HEK293T (cell line): ENCODE measurements around the gene CLEC20A.

ENCODE experiments used
- CTCF ChIA-PET: fragments of 350-600 bp; formaldehyde crosslinking; extraction: SDS; loops from one replicate; lab custom pipeline; 2021; ENCODE audit warnings: antibody characterized with exemption, inconsistent platforms; lab: Yijun Ruan, JAX
- POLR2A ChIA-PET: fragments of 350-600 bp; formaldehyde crosslinking; extraction: SDS; loops from one replicate; lab custom pipeline; 2020; ENCODE audit warnings: antibody characterized with exemption, inconsistent platforms; lab: Yijun Ruan, JAX
- DNase-seq: peaks from one replicate; pipeline ENCODE4 v3.0.0; 2012; ENCODE audit warnings: mixed read lengths; ENCODE audit errors: extremely low spot score
- ARNT ChIP-seq: fragments of 450-650 bp; IDR thresholded peaks from 2 replicates; pipeline ENCODE4 v1.6.1; 2017; ENCODE audit warnings: mild to moderate bottlenecking
- BHLHE40 ChIP-seq: fragments of 450-650 bp; IDR thresholded peaks from 2 replicates; pipeline ENCODE4 v1.6.1; 2016; ENCODE audit warnings: mild to moderate bottlenecking, moderate library complexity, borderline replicate concordance
- CTBP1 ChIP-seq: fragments of 450-650 bp; IDR thresholded peaks from 2 replicates; pipeline ENCODE4 v1.6.1; 2016; ENCODE audit warnings: borderline replicate concordance
- ELF4 ChIP-seq: fragments of 450-650 bp; IDR thresholded peaks from 2 replicates; pipeline ENCODE4 v1.6.1; 2017; ENCODE audit warnings: antibody characterized with exemption
- FOXA1 ChIP-seq: fragments of 450-650 bp; IDR thresholded peaks from 2 replicates; pipeline ENCODE4 v1.6.1; 2016; ENCODE audit warnings: mild to moderate bottlenecking
- FOXK2 ChIP-seq: fragments of 450-650 bp; IDR thresholded peaks from 2 replicates; pipeline ENCODE4 v1.6.1; 2016; ENCODE audit warnings: mild to moderate bottlenecking
- FOXM1 ChIP-seq: fragments of 450-650 bp; IDR thresholded peaks from 2 replicates; pipeline ENCODE4 v1.6.1; 2017; ENCODE audit warnings: mild to moderate bottlenecking, borderline replicate concordance
- HDGF ChIP-seq: fragments of 450-650 bp; IDR thresholded peaks from 2 replicates; pipeline ENCODE4 v1.6.1; 2017; ENCODE audit warnings: antibody characterized with exemption, borderline replicate concordance
- L3MBTL2 ChIP-seq: fragments of 450-650 bp; conservative IDR thresholded peaks from 2 replicates; pipeline ENCODE4 v1.6.1; 2016; ENCODE audit warnings: mild to moderate bottlenecking
- LEF1 ChIP-seq: fragments of 450-650 bp; IDR thresholded peaks from 2 replicates; pipeline ENCODE4 v1.6.1; 2017; ENCODE audit warnings: mild to moderate bottlenecking, borderline replicate concordance
- NFRKB ChIP-seq: fragments of 450-650 bp; IDR thresholded peaks from 2 replicates; pipeline ENCODE4 v1.6.1; 2016; ENCODE audit warnings: mild to moderate bottlenecking, moderate library complexity
- PKNOX1 ChIP-seq: fragments of 450-650 bp; IDR thresholded peaks from 2 replicates; pipeline ENCODE4 v1.6.1; 2016
- SP1 ChIP-seq: fragments of 450-650 bp; IDR thresholded peaks from 2 replicates; pipeline ENCODE4 v1.6.1; 2017
- SUZ12 ChIP-seq: fragments of 450-650 bp; IDR thresholded peaks from 2 replicates; pipeline ENCODE4 v1.6.1; 2016; ENCODE audit warnings: mild to moderate bottlenecking
- TARDBP ChIP-seq: fragments of 450-650 bp; IDR thresholded peaks from 2 replicates; pipeline ENCODE4 v1.6.1; 2016
- ZNF384 ChIP-seq: fragments of 450-650 bp; IDR thresholded peaks from 2 replicates; pipeline ENCODE4 v1.6.1; 2016

Gene CLEC20A

DNA sequence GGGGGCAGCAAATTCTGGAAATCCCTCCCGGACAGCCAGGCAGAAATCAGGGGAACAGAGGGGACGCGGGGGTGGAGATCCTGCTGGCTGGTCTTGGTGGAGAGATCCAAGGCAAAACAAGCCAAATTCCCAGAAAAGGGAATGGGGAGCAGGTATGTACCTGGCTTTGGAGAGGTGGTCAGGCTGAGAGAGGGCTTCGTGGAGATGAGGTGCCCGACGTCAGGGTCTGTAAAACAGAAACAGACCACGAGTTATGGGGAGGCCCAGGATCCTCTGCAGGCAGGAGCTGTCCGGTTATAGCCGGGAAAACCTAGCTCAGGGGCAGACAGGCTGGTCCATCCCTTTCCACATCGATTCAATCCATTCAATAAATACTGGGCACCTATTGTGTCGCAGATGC, 4.4 kb downstream of the CLEC20A start:
- CTCF ChIA-PET: interaction anchor here (1.3 kb wide), 1 partner anchor 9 kb away, joined by 6 read pairs; no protein-coding TSS in a partner anchor
- no peak for TF ChIP-seq FOXA1
- TF ChIP-seq PKNOX1: no peak
- TF ChIP-seq FOXM1: no peak
- no peak for TF ChIP-seq ELF4
- no peak for TF ChIP-seq LEF1
- no peak for TF ChIP-seq ARNT
- TF ChIP-seq NFRKB: no peak
- TF ChIP-seq FOXK2: no peak
- TF ChIP-seq ZNF384: no peak
- TF ChIP-seq L3MBTL2: no peak
- TF ChIP-seq HDGF: no peak
- no peak for TF ChIP-seq TARDBP
- no peak for TF ChIP-seq SUZ12
- POLR2A ChIA-PET: no interaction called here
- no peak for DNase-seq

- CTCF ChIA-PET: interaction anchor here (1.3 kb wide), 1 partner anchor 10 kb away, joined by 6 read pairs; no protein-coding TSS in a partner anchor
Measured at GRCh38 chr1:178491721-178492120, 5.0 kb downstream of the CLEC20A start.

GRCh38 chr1:178490967-178491366, 5.8 kb downstream of the CLEC20A start:
- POLR2A ChIA-PET: no interaction called here
- no peak for DNase-seq
- no peak for TF ChIP-seq PKNOX1
- TF ChIP-seq ZNF384: no peak
- TF ChIP-seq TARDBP: no peak
- no peak for TF ChIP-seq ARNT
- TF ChIP-seq FOXA1: no peak
- no peak for TF ChIP-seq FOXM1
- no peak for TF ChIP-seq FOXK2
- TF ChIP-seq SP1: no peak
- CTCF ChIA-PET: no interaction called here

More at GRCh38 chr1:178491721-178492120, 5.0 kb downstream of the CLEC20A start:
- POLR2A ChIA-PET: no interaction called here
- TF ChIP-seq ZNF384: no peak
- no peak for TF ChIP-seq FOXA1
- no peak for TF ChIP-seq FOXM1
- no peak for TF ChIP-seq SUZ12
- DNase-seq: no peak

DNA sequence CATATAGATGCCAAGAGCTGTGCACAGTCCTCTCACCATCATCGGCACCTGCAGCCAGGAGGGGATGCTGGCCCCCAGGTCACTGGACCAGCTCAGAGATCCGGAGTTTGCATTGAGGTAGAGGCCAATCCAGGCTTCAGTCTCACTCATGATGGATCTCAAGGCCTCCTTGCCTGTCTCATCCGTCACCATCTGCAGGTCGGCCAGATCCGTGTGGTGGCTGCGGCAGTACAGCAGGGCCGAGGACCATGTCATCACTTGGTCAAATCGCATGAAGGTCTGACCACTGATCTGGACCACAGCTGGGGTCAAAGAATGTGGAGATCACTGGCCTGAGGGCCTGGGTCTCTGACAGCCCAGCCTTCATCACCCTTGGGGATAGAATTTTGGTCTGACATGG, 6.6 kb downstream of the CLEC20A start:
- TF ChIP-seq L3MBTL2 (no peak), SP1 (no peak), BHLHE40 (no peak), FOXK2 (no peak), NFRKB (no peak), ELF4 (no peak), SUZ12 (no peak), ZNF384 (no peak), PKNOX1 (no peak), LEF1 (no peak), ARNT (no peak), TARDBP (no peak), FOXM1 (no peak), HDGF (no peak), FOXA1 (no peak), CTBP1 (no peak)
- ChIA-PET POLR2A (no interaction called here), CTCF (no interaction called here)
- DNase-seq: no peak

DNA sequence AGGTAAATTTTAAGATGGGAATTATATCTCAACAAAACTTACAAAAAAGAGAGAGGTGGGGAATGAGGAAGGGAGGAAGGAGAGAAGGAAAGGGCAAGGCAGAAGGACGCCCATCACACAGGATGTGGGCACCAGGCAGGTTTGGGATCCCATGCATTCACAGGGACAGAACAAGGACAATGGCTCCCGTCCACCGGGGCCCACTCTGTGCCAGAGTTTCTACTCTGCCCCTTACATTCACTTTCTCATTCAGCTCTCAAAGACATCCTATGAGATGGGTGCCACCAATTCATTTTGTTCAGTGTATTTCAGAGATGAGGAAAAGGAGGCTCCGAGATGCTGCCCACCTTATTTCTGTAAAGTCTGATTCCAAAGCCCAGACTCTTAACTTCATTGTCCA, 7.4 kb downstream of the CLEC20A start:
- TF ChIP-seq NFRKB (no peak), ZNF384 (no peak), SP1 (no peak), ARNT (no peak)
- CTCF ChIA-PET: no interaction called here
- DNase-seq: no peak
- POLR2A ChIA-PET: no interaction called here

- ChIA-PET CTCF (no interaction called here), POLR2A (no interaction called here)
- TF ChIP-seq FOXA1: no peak
- TF ChIP-seq TARDBP: no peak
- TF ChIP-seq CTBP1: no peak
- TF ChIP-seq ZNF384: no peak
- no peak for TF ChIP-seq HDGF
- TF ChIP-seq BHLHE40: no peak
- TF ChIP-seq ELF4: no peak
- no peak for TF ChIP-seq L3MBTL2
- TF ChIP-seq PKNOX1: no peak
- TF ChIP-seq FOXM1: no peak
- no peak for DNase-seq
Measured at GRCh38 chr1:178488393-178488792, 8.4 kb downstream of the CLEC20A start.
